Esophagus squamous epithelium (tissue), 5 donors: ENCODE measurements around the gene MIF4GD. TPM values are rescaled to one million over a fixed set of nuclear protein-coding genes. Genes with fewer than 3 reads are reported as not detected.
A peak's percentile ranks its signal among the peaks of the same experiment; 100 is the strongest.

Source experiments
- DNase-seq: peaks from one replicate; lab custom pipeline; 2025; lab: John Stamatoyannopoulos, UW
- H3K27ac ChIP-seq, 4 donors: fragments of 200-600 bp; sonication (generic); one replicate each; pipeline ENCODE4 v1.5.1; 2016 to 2019; ENCODE audit warnings: mild to moderate bottlenecking in 1 of 4
- H3K27me3 ChIP-seq, 4 donors: fragments of 200-600 bp; sonication (generic); 1 replicate in 3 of 4; 2 replicates in 1 of 4; pipeline versions ENCODE4 v1.5.1 to v1.6.0; 2017 to 2021; ENCODE audit warnings: antibody characterized with exemption in 1 of 4
- H3K36me3 ChIP-seq, 3 donors: fragments of 200-600 bp; sonication (generic); one replicate each; pipeline ENCODE4 v1.5.1; 2016 to 2019
- H3K4me1 ChIP-seq, 3 donors: fragments of 200-600 bp; sonication (generic); one replicate each; pipeline ENCODE4 v1.5.1; 2017 to 2019
- H3K4me3 ChIP-seq, 4 donors: fragments of 200-600 bp; sonication (generic); 1 replicate in 3 of 4; 2 replicates in 1 of 4; pipeline ENCODE4 v1.5.1; 2016 to 2019; ENCODE audit warnings: mild to moderate bottlenecking in 2 of 4, moderate library complexity in 1 of 4
- H3K9me3 ChIP-seq, 3 donors: fragments of 200-600 bp; sonication (generic); one replicate each; pipeline ENCODE4 v1.5.1; 2016 to 2019
- CTCF ChIP-seq, 6 experiments: fragments of 450-650 bp in 4 of 6; fragments of 200-600 bp in 2 of 6; sonication (generic) in 2 of 6; IDR thresholded peaks; one replicate each; pipeline ENCODE4 v1.5.1; 2016 to 2019; ENCODE audit warnings: antibody characterized with exemption in 6 of 6, mild to moderate bottlenecking in 4 of 6, moderate library complexity in 4 of 6
- POLR2A ChIP-seq, 4 donors: fragments of 450-650 bp; IDR thresholded peaks; one replicate each; pipeline ENCODE4 v1.6.1; 2017; ENCODE audit warnings: antibody characterized with exemption in 4 of 4, mild to moderate bottlenecking in 4 of 4, moderate library complexity in 3 of 4
- WGBS, 2 donors: methylation state at CpG; one replicate each; pipeline ENCODE4 v1.1.5; 2018; 5-methylcytosine and 5-hydroxymethylcytosine counted together
- intact Hi-C: fragments of 100-400 bp; cut with DNase I; formaldehyde crosslinking; loops from one replicate; pipeline ENCODE4 v1.15.0; 2022
- total RNA-seq, 4 donors: library from RNA; depleted of rRNA; stranded (reverse); fragments of >200 nt; gene quantifications; one replicate each; pipeline ENCODE4 v1.1.0, GENCODE V29; 2016
- donor health status: DM: yes; HTN: yes; CAD: no.

The MIF4GD gene
- total RNA-seq, 4 donors from 2014 or later, result 14.6 to 28.0 (median 21.2) TPM

DNA sequence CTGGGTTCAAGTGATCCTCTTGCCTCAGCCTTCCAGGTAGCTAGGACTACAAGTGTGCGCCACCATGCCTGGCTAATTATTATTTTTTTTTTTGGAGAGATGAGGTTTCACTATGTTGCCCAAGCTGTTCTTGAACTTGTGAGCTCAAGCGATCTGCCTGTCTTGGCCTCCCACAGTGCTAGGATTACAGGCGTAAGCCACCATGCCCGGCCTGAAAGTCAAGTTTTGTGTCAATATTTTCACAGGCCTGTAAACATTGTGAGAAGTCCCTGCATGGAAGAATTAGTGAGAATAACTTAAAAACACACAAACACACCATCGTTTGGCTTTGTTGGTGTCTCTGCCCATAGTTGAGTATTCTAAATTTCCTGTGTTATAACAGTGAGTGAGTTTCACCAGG lies 43.3 kb downstream of the MIF4GD start:
- intact Hi-C loops, result no loop called here
- Histone ChIP-seq H3K27ac (peak overlapping the region in 3 of 4 donors; percentile 16 to 49 (median 46)), H3K9me3 (no peaks in the 10 kb centered on the region), H3K4me3 (no peak overlapping the region), H3K4me1 (peaks cover 0 to 19% (median 5%) of the 10 kb centered on the region in 3 donors), H3K36me3 (peaks cover 25 to 100% (median 32%) of the 10 kb centered on the region in 3 donors), H3K27me3 (no peaks in the 10 kb centered on the region)
- no peak for TF ChIP-seq POLR2A (IDR thresholded peaks at IDR 0.05)
- TF ChIP-seq CTCF (IDR thresholded peaks at IDR 0.05), result no peak
- 77 to 80% methylated on average over 4 to 5 of the region's 5 CpGs for WGBS, 2 donors
- DNase-seq, result no peak

DNA sequence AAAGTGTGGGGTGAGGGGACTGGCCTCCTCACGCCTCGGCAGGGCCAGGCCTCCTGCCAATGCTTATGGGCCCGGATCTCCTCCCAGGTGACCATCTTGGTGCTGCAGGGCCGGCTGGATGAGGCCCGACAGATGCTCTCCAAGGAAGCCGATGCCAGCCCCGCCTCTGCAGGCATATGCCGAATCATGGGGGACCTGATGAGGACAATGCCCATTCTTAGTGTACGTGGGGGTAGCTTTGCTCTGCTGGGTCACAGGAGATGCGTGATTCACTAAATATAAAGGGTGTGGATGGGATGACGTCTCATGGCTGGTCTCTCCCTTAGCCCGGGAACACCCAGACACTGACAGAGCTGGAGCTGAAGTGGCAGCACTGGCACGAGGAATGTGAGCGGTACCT lies 46.0 kb downstream of the MIF4GD start:
- intact Hi-C loops, result no loop called here
- no peak for DNase-seq
- Histone ChIP-seq H3K27ac (no peak overlapping the region), H3K36me3 (peaks cover 15 to 99% (median 16%) of the 10 kb centered on the region in 3 donors), H3K4me1 (peaks cover 0 to 19% (median 5%) of the 10 kb centered on the region in 3 donors), H3K9me3 (no peaks in the 10 kb centered on the region), H3K27me3 (no peaks in the 10 kb centered on the region), H3K4me3 (no peak overlapping the region)
- TF ChIP-seq POLR2A (IDR thresholded peaks at IDR 0.05) (no peak), CTCF (IDR thresholded peaks at IDR 0.05) (no peak)
- WGBS, 2 donors, result 62 to 73% methylated on average over 7 to 10 of the region's 14 CpGs

GRCh38 chr17:75219815-75220214 lies 51.2 kb downstream of the MIF4GD start:
- WGBS, 2 donors, result 97 to 100% methylated on average over 3 of the region's 3 CpGs
- no peak for DNase-seq
- peaks cover 27 to 99% (median 40%) of the 10 kb centered on the region in 3 donors for H3K36me3 ChIP-seq
- intact Hi-C loops, result no loop called here
- H3K4me3 ChIP-seq, result no peak overlapping the region
- H3K27ac ChIP-seq, result no peak overlapping the region
- no peaks in the 10 kb centered on the region for H3K9me3 ChIP-seq
- TF ChIP-seq POLR2A (IDR thresholded peaks at IDR 0.05) (no peak), CTCF (IDR thresholded peaks at IDR 0.05) (no peak)
- H3K4me1 ChIP-seq, result no peaks in the 10 kb centered on the region
- no peaks in the 10 kb centered on the region for H3K27me3 ChIP-seq

GRCh38 chr17:75218131-75218530 lies 52.9 kb downstream of the MIF4GD start:
- H3K9me3 ChIP-seq, result no peaks in the 10 kb centered on the region
- DNase-seq, result no peak
- H3K27me3 ChIP-seq, result no peaks in the 10 kb centered on the region
- H3K4me1 ChIP-seq, result no peaks in the 10 kb centered on the region
- peaks cover 26 to 99% (median 44%) of the 10 kb centered on the region in 3 donors for H3K36me3 ChIP-seq
- 81 to 85% methylated on average over 3 to 6 of the region's 6 CpGs for WGBS, 2 donors
- no peak overlapping the region for H3K27ac ChIP-seq
- intact Hi-C loops, result no loop called here
- TF ChIP-seq CTCF (IDR thresholded peaks at IDR 0.05), result no peak
- TF ChIP-seq POLR2A (IDR thresholded peaks at IDR 0.05), result no peak
- H3K4me3 ChIP-seq, result no peak overlapping the region

Other genes with a start within 250 kb of the MIF4GD start
- gene ATP5PD, start 224.3 kb downstream of the MIF4GD start, total RNA-seq, result 100 to 1,000 TPM; 252 to 300 (median 277) TPM
- gene KCTD2, start 224.0 kb downstream of the MIF4GD start, total RNA-seq, result 10 to 100 TPM; 11.5 to 17.6 (median 14.2) TPM
- 10 to 100 TPM; 13.4 to 22.9 (median 17.4) TPM for gene SLC16A5, start 183.3 kb downstream of the MIF4GD start, total RNA-seq
- 1 to 10 TPM; 4.0 to 9.1 (median 5.3) TPM for gene ARMC7, start 161.3 kb downstream of the MIF4GD start, total RNA-seq
- 10 to 100 TPM; 81.7 to 97.5 (median 88.4) TPM for gene NT5C, start 139.5 kb downstream of the MIF4GD start, total RNA-seq
- 100 to 1,000 TPM in 3 of 4 donors, 10 to 100 TPM in 1; 82.2 to 249 (median 196) TPM for gene JPT1, start 116.7 kb downstream of the MIF4GD start, total RNA-seq
- gene SUMO2, start 88.3 kb downstream of the MIF4GD start, total RNA-seq, result 100 to 1,000 TPM in 1 of 4 donors, 10 to 100 TPM in 3; 49.5 to 110 (median 69.5) TPM
- 10 to 100 TPM; 17.5 to 33.3 (median 29.0) TPM for gene NUP85, start 65.6 kb downstream of the MIF4GD start, total RNA-seq
- gene GGA3, start 9.6 kb downstream of the MIF4GD start, total RNA-seq, result 10 to 100 TPM; 23.9 to 39.2 (median 29.8) TPM
- 10 to 100 TPM; 42.2 to 62.6 (median 48.7) TPM for gene MRPS7, start 9.4 kb downstream of the MIF4GD start, total RNA-seq
- gene SLC25A19, start 18.2 kb upstream of the MIF4GD start, total RNA-seq, result 10 to 100 TPM in 2 of 4 donors, 1 to 10 TPM in 2; 9.2 to 15.2 (median 11.2) TPM
- 100 to 1,000 TPM in 2 of 4 donors, 10 to 100 TPM in 2; 58.9 to 128 (median 107) TPM for gene GRB2, start 134.4 kb upstream of the MIF4GD start, total RNA-seq
- 10 to 100 TPM; 19.3 to 56.5 (median 28.3) TPM for gene TMEM94, start 185.4 kb upstream of the MIF4GD start, total RNA-seq
- gene CASKIN2, start 244.3 kb upstream of the MIF4GD start, total RNA-seq, result 10 to 100 TPM in 3 of 4 donors, 1 to 10 TPM in 1; 9.5 to 12.2 (median 10.4) TPM
- 10 to 100 TPM; 18.3 to 33.2 (median 23.1) TPM for gene TSEN54, start 245.3 kb upstream of the MIF4GD start, total RNA-seq